ENCODE results near the gene KLHL20.
"Not testable (repeated sequence)": the region's sequence is repeated elsewhere in the genome, so short reads cannot be mapped to it uniquely, and the experiment has no call there.

Gene KLHL20

DNA sequence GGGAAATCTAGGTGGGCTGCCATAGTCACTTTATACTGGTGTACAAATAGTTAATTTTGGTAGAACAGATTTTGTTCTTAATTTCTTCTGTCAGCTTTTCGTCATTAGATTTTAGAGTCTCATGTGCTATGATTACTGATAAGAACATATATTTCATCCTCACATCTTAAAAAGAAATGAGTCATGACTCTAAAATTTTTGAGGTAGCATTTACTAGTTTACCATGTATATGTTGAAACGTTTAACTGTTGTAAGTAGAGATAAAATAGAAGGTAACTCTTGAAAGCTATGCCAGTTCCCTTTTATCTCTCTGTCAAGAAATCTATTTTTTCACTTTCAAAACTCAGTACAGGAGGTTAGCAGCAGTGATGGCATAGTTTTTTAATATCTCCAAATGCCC, 53.4 kb downstream of the KLHL20 start:
- no peaks in the 10 kb centered on the region for H3K79me2 ChIP-seq
- H3K27me3 ChIP-seq (ENCODE audit: control insufficient read depth, insufficient read depth, low read length): no peaks in the 10 kb centered on the region
- H3K4me1 ChIP-seq: no peaks in the 10 kb centered on the region
- no peak overlapping the region for H2AFZ ChIP-seq
- H3K9ac ChIP-seq: no peak overlapping the region
- no peak overlapping the region for H3K27ac ChIP-seq
- no peak overlapping the region for H3K4me2 ChIP-seq (ENCODE audit: low read length)
- TF ChIP-seq, protein P1, sequence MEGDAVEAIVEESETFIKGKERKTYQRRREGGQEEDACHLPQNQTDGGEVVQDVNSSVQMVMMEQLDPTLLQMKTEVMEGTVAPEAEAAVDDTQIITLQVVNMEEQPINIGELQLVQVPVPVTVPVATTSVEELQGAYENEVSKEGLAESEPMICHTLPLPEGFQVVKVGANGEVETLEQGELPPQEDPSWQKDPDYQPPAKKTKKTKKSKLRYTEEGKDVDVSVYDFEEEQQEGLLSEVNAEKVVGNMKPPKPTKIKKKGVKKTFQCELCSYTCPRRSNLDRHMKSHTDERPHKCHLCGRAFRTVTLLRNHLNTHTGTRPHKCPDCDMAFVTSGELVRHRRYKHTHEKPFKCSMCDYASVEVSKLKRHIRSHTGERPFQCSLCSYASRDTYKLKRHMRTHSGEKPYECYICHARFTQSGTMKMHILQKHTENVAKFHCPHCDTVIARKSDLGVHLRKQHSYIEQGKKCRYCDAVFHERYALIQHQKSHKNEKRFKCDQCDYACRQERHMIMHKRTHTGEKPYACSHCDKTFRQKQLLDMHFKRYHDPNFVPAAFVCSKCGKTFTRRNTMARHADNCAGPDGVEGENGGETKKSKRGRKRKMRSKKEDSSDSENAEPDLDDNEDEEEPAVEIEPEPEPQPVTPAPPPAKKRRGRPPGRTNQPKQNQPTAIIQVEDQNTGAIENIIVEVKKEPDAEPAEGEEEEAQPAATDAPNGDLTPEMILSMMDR (IDR thresholded peaks at IDR 0.05): no peak
- no peaks in the 10 kb centered on the region for H3K9me3 ChIP-seq (ENCODE audit: control insufficient read depth, low read length)
- H3K4me3 ChIP-seq (ENCODE audit: low read depth, low read length): no peak overlapping the region
- H3K36me3 ChIP-seq (ENCODE audit: control insufficient read depth, insufficient read depth, low read length): no peaks in the 10 kb centered on the region

DNA sequence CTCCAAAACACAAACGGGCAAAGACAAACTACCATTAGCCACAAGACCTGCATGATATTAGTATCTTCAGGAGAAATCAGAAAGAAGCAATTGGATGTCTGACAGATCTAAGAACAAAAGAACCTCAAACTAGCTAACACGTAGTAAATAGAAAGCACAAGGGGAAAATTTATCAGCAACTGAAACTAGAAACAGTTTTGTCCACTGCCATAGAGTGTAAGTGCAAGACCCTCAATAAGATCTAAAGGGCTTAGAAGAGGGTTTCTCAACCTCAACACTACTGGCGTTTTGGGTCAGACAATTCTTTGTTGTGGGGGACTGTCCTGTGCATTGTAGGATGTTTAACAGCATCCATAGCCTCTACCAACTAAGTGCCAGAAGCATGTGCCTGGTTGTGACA, 54.0 kb downstream of the KLHL20 start:
- Histone ChIP-seq H3K9me3 (ENCODE audit: control insufficient read depth, low read length) (no peaks in the 10 kb centered on the region), H3K27me3 (ENCODE audit: control insufficient read depth, insufficient read depth, low read length) (no peaks in the 10 kb centered on the region), H3K4me3 (ENCODE audit: low read depth, low read length) (no peak overlapping the region), H3K4me2 (ENCODE audit: low read length) (no peak overlapping the region), H3K9ac (no peak overlapping the region), H3K36me3 (ENCODE audit: control insufficient read depth, insufficient read depth, low read length) (no peaks in the 10 kb centered on the region), H2AFZ (no peak overlapping the region), H3K27ac (no peak overlapping the region), H3K4me1 (no peaks in the 10 kb centered on the region), H3K79me2 (no peaks in the 10 kb centered on the region)
- TF ChIP-seq, protein P1 (IDR thresholded peaks at IDR 0.05): no peak

DNA sequence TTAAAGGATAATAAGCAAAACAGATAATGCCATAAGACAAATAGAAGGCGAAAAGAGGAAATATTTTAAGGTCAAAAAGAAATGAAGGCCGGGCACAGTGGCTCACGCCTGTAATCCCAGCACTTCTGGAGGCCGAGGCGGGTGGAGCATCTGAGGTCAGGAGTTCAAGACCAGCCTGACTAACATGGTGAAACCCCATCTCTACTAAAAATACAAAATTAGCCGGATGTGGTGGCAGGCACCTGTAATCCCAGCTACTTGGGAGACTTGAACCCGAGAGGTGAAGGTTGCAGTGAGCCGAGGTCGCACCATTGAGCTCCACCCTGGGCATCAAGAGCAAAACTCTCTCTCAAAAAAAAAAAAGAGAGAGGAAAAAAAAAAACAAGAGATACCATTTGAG, 55.5 kb downstream of the KLHL20 start:
- H3K4me2 ChIP-seq (ENCODE audit: low read length); H3K27ac ChIP-seq: not testable (repeated sequence)

DNA sequence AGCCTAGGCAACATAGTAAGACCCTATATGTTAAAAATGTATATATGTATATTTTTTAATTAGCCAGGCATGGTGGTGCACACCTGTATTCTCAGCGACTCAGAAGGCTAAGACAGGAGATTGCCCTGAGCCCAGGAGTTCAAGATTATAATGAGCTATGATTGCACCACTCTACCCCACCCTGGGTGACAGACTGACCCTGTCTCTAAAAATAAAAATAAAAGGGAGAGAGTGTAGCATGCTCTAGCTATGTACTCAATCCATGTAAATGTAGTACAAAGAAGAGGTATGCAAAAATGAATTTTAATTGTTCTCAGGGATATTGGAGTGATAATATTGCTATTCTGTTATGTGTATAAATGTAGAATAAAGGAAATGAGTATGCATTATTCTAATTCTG, 56.8 kb downstream of the KLHL20 start:
- TF ChIP-seq, protein P1 (IDR thresholded peaks at IDR 0.05): no peak
- H2AFZ ChIP-seq: no peak overlapping the region
- no peaks in the 10 kb centered on the region for H3K9me3 ChIP-seq (ENCODE audit: control insufficient read depth, low read length)
- H3K36me3 ChIP-seq (ENCODE audit: control insufficient read depth, insufficient read depth, low read length): no peaks in the 10 kb centered on the region
- no peak overlapping the region for H3K27ac ChIP-seq
- no peaks in the 10 kb centered on the region for H3K27me3 ChIP-seq (ENCODE audit: control insufficient read depth, insufficient read depth, low read length)
- no peaks in the 10 kb centered on the region for H3K79me2 ChIP-seq
- H3K4me1 ChIP-seq: no peaks in the 10 kb centered on the region
- no peak overlapping the region for H3K4me2 ChIP-seq (ENCODE audit: low read length)
- no peak overlapping the region for H3K9ac ChIP-seq
- H3K4me3 ChIP-seq (ENCODE audit: low read depth, low read length): no peak overlapping the region

More for the DNA sequence above, 55.5 kb downstream of the KLHL20 start:
- not testable (repeated sequence) for H3K79me2 ChIP-seq; H3K36me3 ChIP-seq (ENCODE audit: control insufficient read depth, insufficient read depth, low read length); H3K4me1 ChIP-seq; H3K27me3 ChIP-seq (ENCODE audit: control insufficient read depth, insufficient read depth, low read length); H3K4me3 ChIP-seq (ENCODE audit: low read depth, low read length); H3K9me3 ChIP-seq (ENCODE audit: control insufficient read depth, low read length); H3K9ac ChIP-seq; H2AFZ ChIP-seq

DNA sequence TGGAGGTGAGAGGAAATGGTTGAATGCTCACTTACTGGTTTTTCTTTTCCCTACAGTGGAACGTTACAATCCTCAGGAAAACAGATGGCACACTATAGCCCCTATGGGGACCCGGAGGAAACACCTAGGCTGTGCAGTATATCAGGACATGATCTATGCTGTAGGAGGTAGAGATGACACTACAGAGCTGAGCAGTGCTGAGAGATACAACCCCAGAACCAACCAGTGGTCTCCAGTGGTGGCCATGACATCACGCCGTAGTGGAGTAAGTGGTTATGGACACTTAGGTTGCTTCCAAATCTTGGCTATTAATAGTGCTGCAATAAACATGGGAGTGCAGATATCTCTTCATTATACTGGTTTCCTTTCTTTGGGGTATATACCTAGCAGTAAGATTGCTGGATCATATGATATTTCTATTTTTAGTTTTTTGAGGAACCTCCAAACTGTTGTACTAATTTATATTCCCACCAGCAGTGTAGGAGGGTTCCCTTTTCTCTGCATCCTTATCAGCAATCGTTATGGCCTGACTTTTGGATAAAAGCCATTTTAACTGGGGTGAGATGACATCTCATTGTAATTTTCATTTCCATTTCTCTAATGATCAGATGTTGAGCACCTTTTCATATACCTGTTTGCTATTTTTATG, 60.9 kb downstream of the KLHL20 start:
- H3K9me3 ChIP-seq (ENCODE audit: control insufficient read depth, low read length): no peaks in the 10 kb centered on the region
- no peak overlapping the region for H2AFZ ChIP-seq
- no peaks in the 10 kb centered on the region for H3K4me1 ChIP-seq
- no peaks in the 10 kb centered on the region for H3K27me3 ChIP-seq (ENCODE audit: control insufficient read depth, insufficient read depth, low read length)
- H3K4me3 ChIP-seq (ENCODE audit: low read depth, low read length): no peak overlapping the region
- H3K27ac ChIP-seq: no peak overlapping the region
- no peaks in the 10 kb centered on the region for H3K36me3 ChIP-seq (ENCODE audit: control insufficient read depth, insufficient read depth, low read length)
- no peak overlapping the region for H3K4me2 ChIP-seq (ENCODE audit: low read length)
- H3K9ac ChIP-seq: no peak overlapping the region
- TF ChIP-seq, protein P1 (IDR thresholded peaks at IDR 0.05): no peak
- H3K79me2 ChIP-seq: no peaks in the 10 kb centered on the region

All from parathyroid adenoma (tissue), 2 donors.